ENCODE results near the gene HLA-DPB1.
"Not testable (repeated sequence)": the region's sequence is repeated elsewhere in the genome, so short reads cannot be mapped to it uniquely, and the experiment has no call there.

GRCh38 chr6:33101121-33101737 lies 25.4 kb downstream of the HLA-DPB1 start:
- not testable (repeated sequence) for TF ChIP-seq CTCF (IDR thresholded peaks at IDR 0.05; ENCODE audit: low read depth, low read length); EZH2phosphoT487 (IDR thresholded peaks at IDR 0.05; ENCODE audit: low read depth)

All from OCI-LY3 (cell line).